Measurements from ENCODE around the gene NOL4L. TPM values are rescaled to one million over a fixed set of nuclear protein-coding genes. Genes with fewer than 3 reads are reported as not detected.

NOL4L gene
- total RNA-seq, 1 experiment from 2014 or later = 31.7 TPM

DNA sequence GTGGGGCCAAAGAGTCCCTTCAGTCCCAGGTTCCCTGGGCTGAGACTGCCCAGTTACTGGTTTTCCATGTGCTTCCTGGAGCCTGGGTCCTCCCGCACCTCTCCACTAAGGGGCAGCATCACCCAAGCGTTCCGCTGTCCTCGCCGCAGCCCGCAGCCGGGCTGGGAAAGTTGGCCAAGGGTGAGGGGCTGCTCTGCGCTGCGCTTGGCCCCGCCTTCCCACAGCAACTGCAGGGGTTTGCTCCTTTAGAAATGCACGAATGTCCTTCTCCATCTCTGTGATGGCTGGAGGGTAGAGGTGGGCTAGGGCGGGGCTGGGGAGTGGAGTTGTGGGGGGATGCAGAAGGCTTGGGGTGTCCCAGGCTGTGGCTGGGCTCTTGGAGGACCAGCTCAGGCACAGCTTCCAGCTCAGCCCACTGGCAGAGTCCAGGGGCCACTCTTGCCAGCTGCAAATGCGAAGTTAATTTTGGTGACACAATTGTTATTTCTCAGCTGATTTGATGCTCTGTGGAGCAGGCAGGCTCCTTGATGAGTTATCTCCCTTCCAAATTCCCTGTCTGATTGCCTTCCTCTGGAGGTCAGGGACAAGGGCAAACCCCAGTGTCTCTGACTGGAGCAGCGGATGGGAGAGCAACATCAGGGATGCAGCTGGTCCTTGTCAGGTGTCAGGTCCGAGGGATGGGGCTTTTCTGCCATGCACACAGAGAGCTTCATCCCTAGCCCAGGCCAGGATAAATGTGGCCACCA, 63.2 kb downstream of the NOL4L start:
- no peak overlapping the region for H3T11ph ChIP-seq (ENCODE audit: low read length)
- Mint-ChIP-seq H3K9me3 (no peaks in the 10 kb centered on the region), H3K27me3 (ENCODE audit: low read depth) (peaks cover 19% of the 10 kb centered on the region), H3K4me3 (peak overlapping the region in 1 of 2 experiments; percentile 66; a peak in 2 of 5 replicates), H3K4me1 (peaks cover 15 to 17% of the 10 kb centered on the region in 2 experiments), H3K36me3 (ENCODE audit: insufficient read depth in 1 of 3, low read depth in 3 of 3) (no peaks in the 10 kb centered on the region), H3K27ac (no peak overlapping the region)
- no peak overlapping the region for H2AK5ac ChIP-seq (ENCODE audit: insufficient read length, low read length)
- H3K18ac ChIP-seq (ENCODE audit: insufficient read length, low read depth, low read length) = no peak overlapping the region
- no peaks in the 10 kb centered on the region for H3K9me3 ChIP-seq (ENCODE audit: control insufficient read depth, low read depth, low read length)
- TF ChIP-seq, protein P1, sequence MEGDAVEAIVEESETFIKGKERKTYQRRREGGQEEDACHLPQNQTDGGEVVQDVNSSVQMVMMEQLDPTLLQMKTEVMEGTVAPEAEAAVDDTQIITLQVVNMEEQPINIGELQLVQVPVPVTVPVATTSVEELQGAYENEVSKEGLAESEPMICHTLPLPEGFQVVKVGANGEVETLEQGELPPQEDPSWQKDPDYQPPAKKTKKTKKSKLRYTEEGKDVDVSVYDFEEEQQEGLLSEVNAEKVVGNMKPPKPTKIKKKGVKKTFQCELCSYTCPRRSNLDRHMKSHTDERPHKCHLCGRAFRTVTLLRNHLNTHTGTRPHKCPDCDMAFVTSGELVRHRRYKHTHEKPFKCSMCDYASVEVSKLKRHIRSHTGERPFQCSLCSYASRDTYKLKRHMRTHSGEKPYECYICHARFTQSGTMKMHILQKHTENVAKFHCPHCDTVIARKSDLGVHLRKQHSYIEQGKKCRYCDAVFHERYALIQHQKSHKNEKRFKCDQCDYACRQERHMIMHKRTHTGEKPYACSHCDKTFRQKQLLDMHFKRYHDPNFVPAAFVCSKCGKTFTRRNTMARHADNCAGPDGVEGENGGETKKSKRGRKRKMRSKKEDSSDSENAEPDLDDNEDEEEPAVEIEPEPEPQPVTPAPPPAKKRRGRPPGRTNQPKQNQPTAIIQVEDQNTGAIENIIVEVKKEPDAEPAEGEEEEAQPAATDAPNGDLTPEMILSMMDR (conservative IDR thresholded peaks at IDR 0.05) = peak; percentile 99
- H2BK5ac ChIP-seq (ENCODE audit: insufficient read length, low read length) = no peak overlapping the region
- no peak overlapping the region for H4K5ac ChIP-seq (ENCODE audit: insufficient read length, low read depth, low read length)
- H2BK15ac ChIP-seq (ENCODE audit: low read depth, low read length) = no peak overlapping the region
- no peak overlapping the region for H3K56ac ChIP-seq (ENCODE audit: insufficient read length, low read depth, low read length)
- H3K79me1 ChIP-seq (ENCODE audit: insufficient read depth, low read depth, low read length, poor library complexity, severe bottlenecking) = no peaks in the 10 kb centered on the region
- H2BK20ac ChIP-seq (ENCODE audit: low read depth, low read length, poor library complexity, severe bottlenecking) = no peak overlapping the region
- H3K9ac ChIP-seq (ENCODE audit: extremely low read depth, insufficient read length, low read length) = no peak overlapping the region
- no peak overlapping the region for H2AFZ ChIP-seq (ENCODE audit: low read length)
- H3K23me2 ChIP-seq (ENCODE audit: insufficient read length, low read depth, low read length, poor library complexity, severe bottlenecking) = no peaks in the 10 kb centered on the region
- no peak overlapping the region for H3K4ac ChIP-seq (ENCODE audit: low read depth, low read length)
- no peak overlapping the region for H3K14ac ChIP-seq (ENCODE audit: insufficient read depth, low read length)
- no peaks in the 10 kb centered on the region for H3K79me2 ChIP-seq (ENCODE audit: insufficient read depth, low read length)
- no peaks in the 10 kb centered on the region for H4K20me1 ChIP-seq (ENCODE audit: control insufficient read depth, insufficient read depth, insufficient read length)
- H3K4me1 ChIP-seq (ENCODE audit: insufficient read depth, low read length) = no peaks in the 10 kb centered on the region
- H3K27me3 ChIP-seq (ENCODE audit: insufficient read depth, low read length) = no peaks in the 10 kb centered on the region
- no peak overlapping the region for H2BK12ac ChIP-seq (ENCODE audit: insufficient read length, low read depth, low read length)
- H3K4me2 ChIP-seq (ENCODE audit: insufficient read depth, insufficient read length, low read length) = no peak overlapping the region
- no peak overlapping the region for H4K8ac ChIP-seq (replicated peaks; ENCODE audit: insufficient read length, low read depth, low read length)
- no peak overlapping the region for H3K23ac ChIP-seq (ENCODE audit: insufficient read length, low read depth, low read length)
- no CpG with 5 or more reads among the region's 15 CpGs for WGBS (ENCODE audit: extremely low coverage, insufficient read length, low lambda C conversion rate)
- H3K27ac ChIP-seq (ENCODE audit: insufficient read length, low read depth, low read length) = no peak overlapping the region
- H4K91ac ChIP-seq (ENCODE audit: insufficient read length, low read depth, low read length) = no peak overlapping the region
- DNase-seq = peak; percentile 90
- H2BK120ac ChIP-seq (ENCODE audit: low read depth, low read length, poor library complexity, severe bottlenecking) = no peak overlapping the region
